Measurements from ENCODE around the gene SLC39A11.
"Not testable (repeated sequence)": the region's sequence is repeated elsewhere in the genome, so short reads cannot be mapped to it uniquely, and the experiment has no call there.

The SLC39A11 gene

GRCh38 chr17:73105431-73105830 lies 12.9 kb upstream of the SLC39A11 start:
- DNase-seq: no peak

- DNase-seq: no peak
Observed at GRCh38 chr17:73104450-73104849, 12.0 kb upstream of the SLC39A11 start.

GRCh38 chr17:73103641-73104335 lies 11.3 kb upstream of the SLC39A11 start:
- DNase-seq: no peak

GRCh38 chr17:73101031-73101430 lies 8.5 kb upstream of the SLC39A11 start:
- DNase-seq: no peak

GRCh38 chr17:73100363-73100762 lies 7.9 kb upstream of the SLC39A11 start:
- no peak for DNase-seq

- DNase-seq: no peak
Observed at GRCh38 chr17:73099511-73099910, 7.0 kb upstream of the SLC39A11 start.

- no peak for DNase-seq
Observed at GRCh38 chr17:73098919-73099318, 6.4 kb upstream of the SLC39A11 start.

GRCh38 chr17:73097973-73098765 lies 5.7 kb upstream of the SLC39A11 start:
- not testable (repeated sequence) for DNase-seq

GRCh38 chr17:73096866-73097265 lies 4.4 kb upstream of the SLC39A11 start:
- no peak for DNase-seq

- no peak for DNase-seq
Observed at GRCh38 chr17:73096211-73096610, 3.7 kb upstream of the SLC39A11 start.

- no peak for DNase-seq
Observed at GRCh38 chr17:73093286-73093685, 798 bp upstream of the SLC39A11 start.

- no peak for DNase-seq
Observed at GRCh38 chr17:73091770-73092522, 542 bp downstream of the SLC39A11 start.

- no peak for DNase-seq
Observed at GRCh38 chr17:73091410-73091769, 1.1 kb downstream of the SLC39A11 start.

- DNase-seq: no peak
Observed at GRCh38 chr17:73090396-73091202, 1.9 kb downstream of the SLC39A11 start.

- no peak for DNase-seq
Observed at GRCh38 chr17:73089322-73090317, 2.9 kb downstream of the SLC39A11 start.

- DNase-seq: no peak
Observed at GRCh38 chr17:73088561-73088960, 3.9 kb downstream of the SLC39A11 start.

GRCh38 chr17:73083432-73083831 lies 9.1 kb downstream of the SLC39A11 start:
- no peak for DNase-seq

GRCh38 chr17:73074566-73074965 lies 17.9 kb downstream of the SLC39A11 start:
- no peak for DNase-seq

- no peak for DNase-seq
Observed at GRCh38 chr17:73072219-73072962, 20.1 kb downstream of the SLC39A11 start.

GRCh38 chr17:73071066-73071999 lies 21.2 kb downstream of the SLC39A11 start:
- no peak for DNase-seq

Measured in T1000 (cell line).